CD4-positive, alpha-beta T cell (primary cell): ENCODE data around the gene DIP2C. TPM values are rescaled to one million over a fixed set of nuclear protein-coding genes. Genes with fewer than 3 reads are reported as not detected.

Experiments used
- ATAC-seq: fragments of 200-7000 bp; cut with Tn5 transposase; one replicate; pipeline ENCODE4 v1.10.0; 2022; ENCODE audit warnings: mild to moderate bottlenecking; ENCODE audit not compliant: poor library complexity
- CTCF ChIA-PET: fragments of 350-600 bp; sonication (Branson Sonifier 250); formaldehyde crosslinking; loops from one replicate; lab custom pipeline; 2021; ENCODE audit warnings: antibody characterized with exemption, inconsistent platforms; lab: Charles Lee
- POLR2A ChIA-PET: fragments of 350-600 bp; sonication (Branson Sonifier 250); formaldehyde crosslinking; loops from one replicate; lab custom pipeline; 2021; ENCODE audit warnings: antibody characterized with exemption, inconsistent platforms; lab: Charles Lee
- DNase-seq, 14 experiments: peaks; one replicate each; pipeline ENCODE4 v3.0.0-alpha.2; 2013 to 2020; ENCODE audit warnings: mixed read lengths in 2 of 14
- H3K27ac ChIP-seq, 2 donors: one replicate each; pipeline versions ENCODE4 v1.5.1 to v1.7.0; 2013; ENCODE audit warnings: low read length in 2 of 2, low read depth in 1 of 2, mild to moderate bottlenecking in 1 of 2
- H3K27me3 ChIP-seq, 2 experiments: 1 replicate in 1 of 2; 2 replicates in 1 of 2; pipeline versions ENCODE4 v1.6.1 to v1.7.0; 2013; ENCODE audit warnings: low read length in 2 of 2, control low read depth in 1 of 2, mild to moderate bottlenecking in 1 of 2, moderate library complexity in 1 of 2; ENCODE audit not compliant: insufficient read depth in 2 of 2, control insufficient read depth in 1 of 2
- H3K36me3 ChIP-seq: one replicate; pipeline ENCODE4 v1.6.1; 2013; ENCODE audit warnings: low read length, control low read depth; ENCODE audit not compliant: insufficient read depth
- H3K4me1 ChIP-seq: one replicate; pipeline ENCODE4 v1.6.1; 2013; ENCODE audit warnings: low read length, control low read depth; ENCODE audit not compliant: insufficient read depth
- H3K4me3 ChIP-seq: one replicate; pipeline ENCODE4 v1.5.1; 2013; ENCODE audit warnings: mild to moderate bottlenecking, low read length, moderate library complexity
- H3K9me3 ChIP-seq, 2 experiments: 1 replicate in 1 of 2; 2 replicates in 1 of 2; pipeline versions ENCODE4 v1.6.1 to v1.7.0; 2013; ENCODE audit warnings: low read length in 2 of 2, mild to moderate bottlenecking in 2 of 2, control low read depth in 1 of 2, moderate library complexity in 1 of 2; ENCODE audit not compliant: control insufficient read depth in 1 of 2, insufficient read depth in 1 of 2
- H3K27ac Mint-ChIP-seq: one replicate; pipeline ENCODE4 v1.8.0; 2020; ENCODE audit warnings: mixed read lengths
- H3K27me3 Mint-ChIP-seq: one replicate; pipeline ENCODE4 v1.8.0; 2021; ENCODE audit warnings: mixed read lengths
- H3K36me3 Mint-ChIP-seq: one replicate; pipeline ENCODE4 v1.8.0; 2021; ENCODE audit warnings: low read depth, mixed read lengths
- H3K4me1 Mint-ChIP-seq: one replicate; pipeline ENCODE4 v1.8.0; 2021; ENCODE audit warnings: low read depth, mixed read lengths
- H3K4me3 Mint-ChIP-seq: one replicate; pipeline ENCODE4 v1.8.0; 2020; ENCODE audit warnings: mild to moderate bottlenecking, mixed read lengths
- H3K9me3 Mint-ChIP-seq: one replicate; pipeline ENCODE4 v1.8.0; 2020; ENCODE audit warnings: mixed read lengths
- intact Hi-C, 2 experiments: fragments of 100-400 bp; cut with DNase I in 1 of 2; cut with micrococcal nuclease in 1 of 2; formaldehyde crosslinking; loops; one replicate each; pipeline versions ENCODE4 v1.15.1 to v1.9.0; 2023 to 2025; cut with DNase I, micrococcal nuclease
- total RNA-seq, 174 experiments: library from RNA in 2 of 174; stranded (reverse) in 2 of 174; gene quantifications; one replicate each; pipeline ENCODE4 v1.2.3 and lab custom pipeline; 2021 to 2026
- TF ChIP-seq, protein P1 (sequence below): fragments of 200-600 bp; IDR thresholded peaks from one replicate; pipeline ENCODE4 v1.8.0; 2022; ENCODE audit warnings: antibody characterized with exemption, mild to moderate bottlenecking

Gene DIP2C
- total RNA-seq, 2 experiments from 2014 or later: 4.1 TPM

DNA sequence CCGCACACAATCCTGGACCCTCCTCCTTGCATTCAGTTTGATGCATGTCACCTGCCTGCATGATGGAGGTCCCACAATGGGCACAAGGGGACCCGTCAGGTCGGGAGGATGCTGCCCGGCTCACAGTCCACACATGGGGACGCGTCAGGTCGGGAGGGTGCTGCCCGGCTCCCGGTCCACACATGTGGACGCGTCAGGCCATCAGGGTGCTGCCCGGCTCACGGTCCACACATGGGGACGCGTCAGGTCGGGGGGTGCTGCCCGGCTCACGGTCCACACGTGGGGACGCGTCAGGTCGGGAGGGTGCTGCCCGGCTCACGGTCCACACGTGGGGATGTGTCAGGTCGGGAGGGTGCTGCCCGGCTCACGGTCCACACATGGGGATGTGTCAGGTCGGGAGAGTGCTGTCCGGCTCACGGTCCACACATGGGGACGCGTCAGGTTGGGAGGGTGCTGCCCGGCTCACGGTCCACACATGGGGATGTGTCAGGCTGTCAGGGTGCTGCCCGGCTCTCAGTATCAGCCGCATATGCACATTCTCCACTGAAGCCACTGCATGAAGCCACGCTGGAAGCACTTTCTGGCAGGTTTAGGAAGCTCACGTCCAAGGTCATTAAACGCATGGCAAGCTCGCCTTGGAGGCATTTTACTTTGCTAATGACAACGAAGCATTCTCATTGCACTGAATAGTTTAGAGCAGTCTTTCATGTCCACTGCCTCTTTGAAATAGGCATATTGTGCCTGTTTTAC is 50.3 kb downstream of the DIP2C start:
- Histone ChIP-seq H3K27me3 (peaks cover 7 to 8% of the 10 kb centered on the region in 2 experiments), H3K4me1 (no peaks in the 10 kb centered on the region), H3K27ac (no peak overlapping the region), H3K36me3 (no peaks in the 10 kb centered on the region), H3K4me3 (no peak overlapping the region), H3K9me3 (peaks cover 0 to 13% of the 10 kb centered on the region in 2 experiments)
- intact Hi-C loops: no loop called here
- TF ChIP-seq, protein P1, sequence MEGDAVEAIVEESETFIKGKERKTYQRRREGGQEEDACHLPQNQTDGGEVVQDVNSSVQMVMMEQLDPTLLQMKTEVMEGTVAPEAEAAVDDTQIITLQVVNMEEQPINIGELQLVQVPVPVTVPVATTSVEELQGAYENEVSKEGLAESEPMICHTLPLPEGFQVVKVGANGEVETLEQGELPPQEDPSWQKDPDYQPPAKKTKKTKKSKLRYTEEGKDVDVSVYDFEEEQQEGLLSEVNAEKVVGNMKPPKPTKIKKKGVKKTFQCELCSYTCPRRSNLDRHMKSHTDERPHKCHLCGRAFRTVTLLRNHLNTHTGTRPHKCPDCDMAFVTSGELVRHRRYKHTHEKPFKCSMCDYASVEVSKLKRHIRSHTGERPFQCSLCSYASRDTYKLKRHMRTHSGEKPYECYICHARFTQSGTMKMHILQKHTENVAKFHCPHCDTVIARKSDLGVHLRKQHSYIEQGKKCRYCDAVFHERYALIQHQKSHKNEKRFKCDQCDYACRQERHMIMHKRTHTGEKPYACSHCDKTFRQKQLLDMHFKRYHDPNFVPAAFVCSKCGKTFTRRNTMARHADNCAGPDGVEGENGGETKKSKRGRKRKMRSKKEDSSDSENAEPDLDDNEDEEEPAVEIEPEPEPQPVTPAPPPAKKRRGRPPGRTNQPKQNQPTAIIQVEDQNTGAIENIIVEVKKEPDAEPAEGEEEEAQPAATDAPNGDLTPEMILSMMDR: no peak
- ATAC-seq (no peak), DNase-seq (no peak)
- Mint-ChIP-seq H3K36me3 (no peaks in the 10 kb centered on the region), H3K9me3 (no peaks in the 10 kb centered on the region), H3K27ac (no peak overlapping the region), H3K4me3 (no peak overlapping the region), H3K4me1 (no peaks in the 10 kb centered on the region), H3K27me3 (peaks cover 26% of the 10 kb centered on the region)
- CTCF ChIA-PET: no interaction called here
- POLR2A ChIA-PET: no interaction called here

DNA sequence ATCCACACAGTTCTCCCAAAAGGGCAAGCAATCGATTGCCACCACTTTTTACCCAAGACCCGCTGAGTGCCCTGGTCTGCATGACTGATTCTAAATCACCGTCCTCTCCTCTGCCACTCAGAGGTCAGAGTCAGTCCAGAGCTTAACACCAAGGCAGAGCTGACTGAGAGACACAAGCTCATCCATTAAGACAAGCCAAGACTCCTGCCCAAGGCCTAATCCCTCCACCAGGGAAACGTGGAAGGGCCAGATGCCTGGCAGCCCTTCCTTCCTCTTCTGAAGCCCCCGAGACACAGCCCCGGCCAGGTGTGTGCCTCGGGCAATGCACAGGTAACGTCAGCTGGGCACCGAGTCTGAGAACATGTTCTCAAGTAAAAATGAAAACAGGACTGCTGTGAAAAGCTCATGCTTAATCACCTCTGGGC is 51.7 kb downstream of the DIP2C start:
- no peaks in the 10 kb centered on the region for H3K36me3 ChIP-seq
- no peaks in the 10 kb centered on the region for H3K4me1 Mint-ChIP-seq
- H3K4me3 Mint-ChIP-seq: no peak overlapping the region
- CTCF ChIA-PET: no interaction called here
- no peak overlapping the region for H3K4me3 ChIP-seq
- H3K27ac ChIP-seq: no peak overlapping the region
- H3K36me3 Mint-ChIP-seq: no peaks in the 10 kb centered on the region
- intact Hi-C loops: no loop called here
- H3K27me3 Mint-ChIP-seq: peaks cover 31% of the 10 kb centered on the region
- POLR2A ChIA-PET: no interaction called here
- H3K27ac Mint-ChIP-seq: no peak overlapping the region
- peaks cover 7 to 8% of the 10 kb centered on the region in 2 experiments for H3K27me3 ChIP-seq
- DNase-seq: no peak
- ATAC-seq: no peak
- H3K9me3 Mint-ChIP-seq: no peaks in the 10 kb centered on the region
- H3K9me3 ChIP-seq: peaks cover 0 to 11% of the 10 kb centered on the region in 2 experiments
- no peaks in the 10 kb centered on the region for H3K4me1 ChIP-seq
- TF ChIP-seq, protein P1: no peak

DNA sequence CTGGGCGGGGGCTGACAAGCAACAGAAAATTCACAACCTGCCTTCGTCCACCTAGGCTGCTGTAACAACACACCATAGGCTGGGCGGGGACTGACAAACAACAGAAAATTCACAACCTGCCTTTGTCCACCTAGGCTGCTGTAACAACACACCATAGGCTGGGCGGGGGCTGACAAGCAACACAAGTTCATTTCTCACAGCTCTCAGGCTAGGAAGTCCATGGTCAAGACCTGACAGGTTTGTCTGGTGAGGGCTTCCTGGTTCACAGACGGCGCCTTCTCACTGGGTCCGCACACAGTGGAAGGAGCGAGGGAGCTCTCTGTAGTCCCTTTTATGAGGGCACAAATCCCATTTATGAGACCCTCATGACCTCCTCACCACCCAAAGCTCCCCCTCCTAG is 52.2 kb downstream of the DIP2C start:
- no peak overlapping the region for H3K4me3 Mint-ChIP-seq
- H3K4me1 ChIP-seq: no peaks in the 10 kb centered on the region
- H3K36me3 Mint-ChIP-seq: no peaks in the 10 kb centered on the region
- H3K27ac Mint-ChIP-seq: no peak overlapping the region
- ChIA-PET CTCF (no interaction called here), POLR2A (no interaction called here)
- no peaks in the 10 kb centered on the region for H3K36me3 ChIP-seq
- H3K27me3 Mint-ChIP-seq: peaks cover 31% of the 10 kb centered on the region
- H3K27ac ChIP-seq: no peak overlapping the region
- TF ChIP-seq, protein P1: no peak
- no peak for ATAC-seq
- no peaks in the 10 kb centered on the region for H3K9me3 Mint-ChIP-seq
- no peak overlapping the region for H3K4me3 ChIP-seq
- H3K9me3 ChIP-seq: peaks cover 0 to 11% of the 10 kb centered on the region in 2 experiments
- no peaks in the 10 kb centered on the region for H3K4me1 Mint-ChIP-seq
- DNase-seq: no peak
- peaks cover 7 to 8% of the 10 kb centered on the region in 2 experiments for H3K27me3 ChIP-seq
- intact Hi-C loops: no loop called here
